ENCODE data around the gene FLYWCH2.

FLYWCH2 gene

GRCh38 chr16:2881783-2882649 lies 999 bp upstream of the FLYWCH2 start:
- peak; percentile 51 for DNase-seq (ENCODE audit: low read depth, low spot score)

DNA sequence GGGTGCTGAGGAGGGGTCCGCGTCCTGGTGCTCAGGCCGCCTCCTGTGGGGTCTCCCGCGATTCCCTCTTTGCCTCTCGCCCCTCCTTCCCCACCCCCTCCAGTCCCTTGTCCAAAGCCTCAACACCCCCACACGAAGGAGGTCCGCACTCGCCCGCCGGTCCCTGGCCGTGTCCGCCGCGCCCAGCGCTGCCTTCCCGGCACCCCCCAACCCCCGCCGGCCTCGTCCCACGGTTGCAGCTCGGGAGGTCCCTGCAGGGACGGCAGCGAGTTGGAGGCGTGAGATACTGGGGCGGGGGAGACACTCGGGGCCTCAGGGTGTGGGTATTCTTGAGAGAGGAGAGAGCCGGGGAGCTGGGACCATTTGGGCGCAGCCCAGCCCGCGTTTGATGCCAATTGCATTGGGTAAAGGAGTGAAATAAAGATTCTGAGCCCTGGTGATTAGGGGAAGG lies 468 bp downstream of the FLYWCH2 start:
- DNase-seq (ENCODE audit: low read depth, low spot score) = peak; percentile 66

DNA sequence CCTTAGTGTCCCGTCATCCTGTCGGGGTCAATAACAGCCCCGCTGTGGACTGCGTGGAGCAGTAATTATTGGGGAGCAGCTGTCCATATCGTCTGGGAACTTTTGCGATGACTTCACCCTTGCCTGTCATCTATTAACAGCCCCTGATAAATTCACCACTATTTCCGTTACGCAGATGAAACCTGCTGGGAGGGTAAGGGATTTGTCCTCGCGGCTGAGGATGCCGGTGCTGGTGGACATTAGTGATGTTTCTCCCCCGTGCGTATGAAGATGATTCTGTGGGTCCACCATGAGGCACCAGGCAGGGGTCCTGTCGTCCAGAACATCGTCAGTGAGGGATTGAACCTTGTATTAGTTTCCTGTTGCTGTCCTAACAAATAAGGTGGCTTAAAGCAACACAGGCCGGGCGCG lies 1.0 kb downstream of the FLYWCH2 start:
- no peak for DNase-seq (ENCODE audit: low read depth, low spot score)

GRCh38 chr16:2894231-2894630 lies 11.2 kb downstream of the FLYWCH2 start:
- no peak for DNase-seq (ENCODE audit: low read depth, low spot score)

GRCh38 chr16:2895813-2896212 lies 12.8 kb downstream of the FLYWCH2 start:
- DNase-seq (ENCODE audit: low read depth, low spot score) = peak; percentile 53

DNA sequence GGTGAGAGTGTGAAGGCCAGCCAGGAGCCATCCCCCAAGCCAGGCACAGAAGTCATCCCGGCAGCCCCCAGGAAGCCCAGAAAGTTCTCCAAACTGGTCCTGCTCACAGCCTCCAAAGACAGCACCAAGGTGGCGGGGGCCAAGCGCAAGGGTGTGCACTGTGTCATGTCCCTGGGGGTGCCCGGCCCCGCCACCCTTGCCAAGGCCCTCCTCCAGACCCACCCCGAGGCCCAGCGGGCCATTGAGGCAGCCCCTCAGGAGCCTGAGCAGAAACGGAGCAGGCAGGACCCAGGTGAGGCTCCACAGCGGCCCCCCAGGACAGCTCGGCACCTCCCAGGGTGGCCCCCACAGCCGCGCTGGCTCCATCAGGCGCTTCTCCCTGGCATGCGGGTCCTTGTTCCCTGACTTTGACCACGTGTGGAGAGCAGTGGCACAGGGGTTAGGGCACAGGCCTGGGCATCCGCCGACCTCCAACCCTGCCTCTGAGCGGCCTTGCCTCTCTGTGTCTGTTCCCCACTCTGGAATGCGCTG lies 13.5 kb downstream of the FLYWCH2 start:
- DNase-seq (ENCODE audit: low read depth, low spot score) = no peak

GRCh38 chr16:2897110-2897509 lies 14.1 kb downstream of the FLYWCH2 start:
- DNase-seq (ENCODE audit: low read depth, low spot score) = no peak

DNA sequence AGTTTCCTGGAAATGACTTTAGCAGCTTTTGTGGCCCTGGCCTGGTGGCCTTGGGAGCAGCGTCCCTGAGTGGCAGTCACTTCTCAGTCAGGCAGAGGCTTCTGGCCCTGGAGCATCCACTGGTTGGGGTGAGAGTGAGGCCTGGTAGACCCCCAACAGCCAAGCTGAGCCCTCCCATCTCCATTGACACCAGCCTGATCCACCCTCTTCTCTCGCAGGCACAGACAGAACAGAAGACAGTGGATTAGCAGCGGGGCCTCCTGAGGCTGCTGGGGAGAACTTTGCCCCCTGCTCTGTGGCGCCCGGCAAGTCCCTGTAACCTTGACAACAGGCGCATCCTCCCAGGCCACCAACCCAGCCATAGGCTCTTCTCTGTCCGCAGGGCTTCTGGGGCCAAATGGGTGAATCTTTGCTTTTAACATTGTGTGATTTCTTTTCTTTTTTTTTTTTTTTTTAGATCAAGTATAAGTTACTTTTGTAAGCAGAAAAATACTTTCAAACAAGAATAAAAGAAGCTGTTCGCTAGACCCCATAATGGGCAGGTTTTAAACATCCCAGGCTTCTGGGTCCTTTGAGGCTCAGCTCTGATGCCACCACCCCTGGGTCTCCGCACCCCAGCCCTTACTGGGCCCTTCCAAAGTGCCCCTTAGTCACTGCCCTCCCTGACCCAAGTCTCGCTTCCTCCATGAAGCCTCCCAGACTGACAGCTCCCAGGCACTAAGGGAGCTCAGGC lies 16.0 kb downstream of the FLYWCH2 start:
- DNase-seq (ENCODE audit: low read depth, low spot score) = no peak

DNA sequence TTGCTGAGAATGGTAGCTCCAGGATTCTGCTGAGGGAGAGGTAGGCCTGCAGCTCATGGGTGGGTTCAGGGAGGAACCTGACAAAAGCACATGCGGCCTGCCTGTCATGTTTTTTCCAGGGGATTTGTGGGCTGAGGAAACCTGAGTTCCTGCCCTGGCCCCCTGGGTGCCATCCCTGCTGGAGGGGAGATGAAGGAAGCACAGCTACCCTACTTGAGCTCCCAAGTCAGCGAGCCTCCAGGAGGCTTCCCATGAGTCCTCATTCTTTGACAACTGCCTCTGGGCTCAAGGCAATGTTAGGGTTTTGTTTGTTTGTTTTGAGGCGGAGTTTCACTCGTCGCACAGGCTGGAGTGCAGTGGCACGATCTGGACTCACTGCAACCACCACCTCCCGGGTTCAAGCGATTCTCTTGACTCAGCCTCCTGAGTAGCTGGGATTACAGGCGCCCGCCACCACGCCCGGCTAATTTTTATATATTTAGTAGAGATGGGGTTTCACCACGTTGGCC lies 16.6 kb downstream of the FLYWCH2 start:
- DNase-seq (ENCODE audit: low read depth, low spot score) = no peak

DNA sequence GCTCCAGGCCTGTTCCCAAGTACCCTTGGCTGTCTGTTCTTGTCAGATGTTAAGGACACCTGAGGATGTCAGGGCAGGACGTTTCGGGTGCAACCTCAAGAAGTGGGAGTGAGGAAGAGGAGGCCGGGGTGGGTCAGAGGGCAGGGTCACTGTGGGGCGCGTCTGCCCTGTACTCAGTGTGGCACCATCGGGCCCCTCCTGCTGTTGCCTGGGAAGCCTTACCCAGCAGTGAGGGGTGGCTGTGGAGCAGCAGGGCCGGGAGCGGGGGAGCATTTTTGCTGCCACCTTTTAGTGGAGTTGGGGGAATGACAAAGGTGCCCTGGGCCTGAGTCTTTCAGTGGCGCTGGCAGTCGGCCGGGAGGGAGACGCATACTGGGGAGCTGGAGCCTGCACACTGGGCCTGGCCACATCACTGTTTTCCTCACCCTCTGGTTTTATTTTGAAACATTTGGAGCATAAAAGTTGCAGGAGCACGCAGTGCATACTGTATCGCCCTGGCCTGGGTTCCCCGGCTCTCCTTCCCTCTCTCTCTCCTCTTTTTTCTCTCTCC lies 17.6 kb downstream of the FLYWCH2 start:
- no peak for DNase-seq (ENCODE audit: low read depth, low spot score)

- DNase-seq (ENCODE audit: low read depth, low spot score) = no peak
Observed at GRCh38 chr16:2902337-2903130, 19.5 kb downstream of the FLYWCH2 start.

DNA sequence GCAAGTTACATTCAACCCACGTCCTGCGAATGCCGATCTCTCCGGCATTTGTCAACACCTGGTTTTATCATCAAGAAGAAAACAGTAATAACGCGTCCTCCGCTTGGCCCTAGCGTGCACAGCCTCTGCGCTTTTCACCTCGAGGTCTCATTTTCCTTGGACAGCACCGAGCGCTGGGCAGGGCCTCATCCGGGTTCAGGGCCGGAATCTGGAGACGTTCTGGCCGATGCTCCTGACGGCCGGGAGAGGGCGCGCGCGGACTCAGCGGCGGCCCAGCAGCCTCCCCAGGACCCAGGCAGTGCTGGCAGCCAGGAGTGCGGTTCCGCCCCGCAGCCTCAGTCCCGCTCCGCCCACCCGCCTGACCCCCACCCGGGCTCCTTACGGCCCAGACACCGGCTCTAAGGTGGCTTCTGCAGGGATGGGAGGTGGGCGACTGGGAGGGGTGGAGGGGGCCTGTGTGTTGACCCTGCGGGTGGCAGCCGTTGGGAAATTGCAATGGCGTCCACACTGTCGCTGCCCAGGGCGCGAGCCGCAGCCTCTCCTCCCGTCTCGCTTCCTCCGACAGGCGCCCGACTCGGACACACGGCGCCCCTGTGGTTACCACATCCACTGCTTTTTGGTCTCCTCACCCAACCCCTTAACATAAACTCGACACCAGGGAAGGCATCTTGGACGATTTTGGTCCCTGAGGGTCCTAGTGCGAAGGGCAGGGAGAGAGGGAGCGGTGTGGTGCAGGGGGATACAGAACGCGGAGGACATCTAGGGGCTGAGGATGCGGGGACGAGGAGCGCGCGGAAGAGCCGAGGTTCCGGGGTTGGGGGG lies 21.3 kb downstream of the FLYWCH2 start:
- peak; percentile 95 for DNase-seq (ENCODE audit: low read depth, low spot score)

DNA sequence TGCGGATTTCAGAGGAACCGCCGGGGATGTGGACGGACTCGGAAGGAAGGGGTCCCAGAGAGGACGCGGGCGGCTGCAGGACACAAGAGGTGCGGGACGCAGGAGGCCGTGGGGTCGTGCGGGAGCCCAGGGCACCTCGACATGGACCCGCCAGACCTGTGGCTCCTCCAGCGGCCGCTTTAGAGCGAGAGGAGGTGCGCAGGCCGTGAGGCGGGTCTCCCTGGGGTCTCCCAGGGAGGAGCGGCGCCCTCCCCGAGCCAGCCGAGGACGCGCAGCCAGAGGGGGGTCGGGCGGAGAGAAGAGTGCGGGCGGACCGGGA lies 21.9 kb downstream of the FLYWCH2 start:
- DNase-seq (ENCODE audit: low read depth, low spot score) = no peak

DNA sequence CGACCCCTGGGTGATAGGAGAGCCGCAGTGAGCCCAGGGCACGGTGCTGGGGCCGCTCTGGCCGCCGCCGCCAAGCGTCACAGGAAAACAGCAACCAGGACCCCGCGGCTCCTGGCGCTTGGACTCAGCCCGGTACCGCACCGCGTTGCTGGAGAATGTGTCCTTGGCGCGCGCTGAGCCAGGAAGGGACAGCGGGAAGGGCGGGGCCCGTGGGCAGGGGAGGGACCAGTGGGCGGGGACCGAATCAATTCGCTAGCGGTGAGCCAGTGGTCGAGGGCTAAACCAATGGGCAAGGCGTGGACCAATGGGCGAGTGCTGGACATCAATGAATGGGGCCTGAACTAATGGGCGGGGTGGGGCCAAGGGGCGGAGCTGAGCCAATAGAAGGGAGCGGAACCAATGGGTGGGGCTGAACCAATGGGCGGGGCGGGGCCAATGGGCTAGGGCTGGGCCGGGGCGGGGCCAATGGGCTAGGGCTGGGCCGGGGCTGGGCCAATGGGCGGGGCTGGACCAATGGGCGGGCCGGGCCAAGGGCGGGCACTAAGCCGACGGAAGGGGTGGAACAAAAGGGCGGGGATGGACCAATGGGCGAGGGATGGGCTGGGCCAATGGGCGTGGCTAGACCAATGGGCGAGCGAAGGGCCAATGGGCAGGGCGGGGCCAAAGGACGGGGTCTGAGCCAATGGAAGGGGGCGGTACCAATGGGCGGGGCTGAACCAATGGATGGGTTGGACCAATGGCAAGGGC lies 22.4 kb downstream of the FLYWCH2 start:
- peak; percentile 100 for DNase-seq (ENCODE audit: low read depth, low spot score)

DNA sequence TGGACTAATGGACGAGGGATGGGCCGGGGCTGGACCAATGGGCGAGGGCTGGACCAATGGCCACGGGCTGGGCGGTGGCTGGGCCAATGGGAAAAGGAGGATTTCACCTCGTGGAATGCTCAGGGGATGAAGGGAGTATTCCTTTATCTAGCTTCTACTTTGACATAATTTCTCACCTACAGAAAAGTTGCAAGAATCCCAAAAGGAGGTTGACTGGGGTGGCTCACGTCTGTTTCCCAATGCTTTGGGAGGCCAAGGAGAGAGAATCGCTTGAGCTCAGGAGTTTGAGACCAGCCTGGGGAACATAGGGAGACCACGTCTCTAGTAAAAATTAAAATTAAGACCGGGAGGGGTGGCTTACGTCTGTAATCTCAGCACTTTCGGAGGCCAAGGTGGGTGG lies 23.0 kb downstream of the FLYWCH2 start:
- DNase-seq (ENCODE audit: low read depth, low spot score) = no peak

DNA sequence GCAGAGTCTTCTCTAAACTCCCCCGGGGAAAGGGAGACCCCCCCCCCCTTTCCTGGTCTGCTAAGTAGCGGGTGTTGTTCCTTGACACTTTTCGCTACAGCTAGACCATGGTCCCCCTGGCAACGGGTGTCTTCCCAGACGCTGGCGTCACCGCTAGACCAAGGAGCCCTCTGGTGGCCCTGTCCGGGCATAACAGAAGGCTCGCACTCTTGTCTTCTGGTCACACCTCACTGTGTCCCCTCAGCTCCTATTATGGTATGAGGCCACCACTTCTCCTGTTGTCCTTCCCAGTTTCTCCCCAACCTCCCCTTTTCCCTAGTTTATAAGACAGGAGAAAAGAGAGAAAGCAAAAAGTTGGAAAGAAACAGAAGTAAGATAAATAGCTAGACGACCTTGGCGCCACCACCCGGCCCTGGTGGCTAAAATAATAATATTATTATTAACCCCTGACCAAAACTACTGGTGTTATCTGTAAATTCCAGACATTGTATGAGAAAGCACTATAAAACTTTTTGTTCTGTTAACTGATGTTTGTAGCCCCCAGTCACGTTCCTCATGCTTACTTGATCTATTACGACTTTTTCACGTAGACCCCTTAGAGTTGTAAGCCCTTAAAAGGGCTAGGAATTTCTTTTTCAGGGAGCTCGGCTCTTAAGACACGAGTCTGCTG lies 24.2 kb downstream of the FLYWCH2 start:
- DNase-seq (ENCODE audit: low read depth, low spot score) = peak; percentile 63

- no peak for DNase-seq (ENCODE audit: low read depth, low spot score)
Observed at GRCh38 chr16:2910441-2910969, 27.5 kb downstream of the FLYWCH2 start.

DNA sequence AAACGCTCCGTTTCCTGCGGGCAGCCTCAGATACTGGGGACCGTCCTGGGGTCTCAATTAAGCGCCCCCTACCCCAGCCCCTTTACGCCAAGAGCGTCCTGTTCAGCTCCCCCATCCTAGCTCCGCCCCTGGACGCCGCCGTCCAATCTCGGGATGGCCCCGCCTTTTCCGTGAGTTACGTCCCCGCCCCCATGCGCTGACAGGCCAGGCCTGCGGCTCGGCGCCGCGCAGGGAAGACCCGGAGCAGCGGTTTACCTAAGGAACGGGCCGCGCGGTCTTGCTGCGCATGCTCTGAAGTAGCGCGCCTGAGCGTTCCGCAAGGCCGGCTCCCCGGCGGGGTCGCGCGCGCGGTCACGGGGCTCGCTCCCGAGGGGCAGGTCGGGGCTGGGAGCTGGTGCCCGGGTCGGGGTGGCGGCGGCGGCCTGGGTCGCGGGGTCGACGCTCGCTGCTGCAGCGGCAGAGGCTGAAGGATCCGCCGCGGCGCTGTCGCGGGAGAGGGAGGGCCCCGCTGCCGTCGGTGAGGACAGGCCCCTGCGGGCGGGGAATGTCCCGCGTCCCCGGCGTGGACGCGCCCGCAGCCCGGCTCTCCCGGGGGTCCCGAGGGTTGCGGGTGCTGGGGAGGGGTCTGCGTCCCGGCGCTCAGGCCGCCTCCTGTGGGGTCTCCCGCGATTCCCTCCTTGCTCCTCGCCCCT lies 28.8 kb downstream of the FLYWCH2 start, which contains the start of gene FLYWCH1:
Gene FLYWCH1 (plus strand): TSS at position 294 of the 692 bp plus-strand sequence. CDS start 17,755 bp downstream, outside the sequence.
- DNase-seq (ENCODE audit: low read depth, low spot score) = peak; percentile 100

Measured in astrocyte of the hippocampus (primary cell).